Skin epidermis (tissue), 12 donors: Measurements from ENCODE around the gene MRGPRX2.

ENCODE experiments used
- H3K27ac ChIP-seq, 21 experiments: fragments of 200-600 bp; sonication (generic) in 11 of 21; one replicate each; pipeline ENCODE4 v1.5.0; 2020; ENCODE audit warnings: mild to moderate bottlenecking in 3 of 21, inconsistent platforms in 2 of 21, moderate library complexity in 2 of 21
- H3K4me3 ChIP-seq, 7 experiments: fragments of 200-600 bp; sonication (generic) in 2 of 7; one replicate each; pipeline ENCODE4 v1.5.0; 2020; ENCODE audit warnings: inconsistent platforms in 2 of 7, mild to moderate bottlenecking in 2 of 7, moderate library complexity in 1 of 7

The MRGPRX2 gene

GRCh38 chr11:19060629-19061028 lies at the start of gene MRGPRX2:
Gene MRGPRX2, minus strand, starts transcription at chr11:19060717. Its CDS starts 4,315 bp downstream, at chr11:19056402.
- H3K4me3 ChIP-seq, result no peak within 1 kb of the TSS

GRCh38 chr11:19110295-19110694 lies 49.8 kb upstream of the MRGPRX2 start:
- Histone ChIP-seq H3K27ac (no peak overlapping the region), H3K4me3 (no peak overlapping the region)

More at GRCh38 chr11:19060629-19061028, at the start of gene MRGPRX2:
- H3K27ac ChIP-seq, result no peak within 1 kb of the TSS

- H3K27ac ChIP-seq, result no peak overlapping the region
- no peak overlapping the region for H3K4me3 ChIP-seq
Observed at GRCh38 chr11:19107125-19107524, 46.6 kb upstream of the MRGPRX2 start.

- no peak overlapping the region for H3K27ac ChIP-seq
- no peak overlapping the region for H3K4me3 ChIP-seq
Observed at GRCh38 chr11:19105011-19105410, 44.5 kb upstream of the MRGPRX2 start.

- peak overlapping the region in 1 of 21 experiments; percentile 37 for H3K27ac ChIP-seq
Observed at GRCh38 chr11:19102521-19102900, 42.0 kb upstream of the MRGPRX2 start.

GRCh38 chr11:19101796-19102520 lies 41.4 kb upstream of the MRGPRX2 start:
- no peak overlapping the region for H3K27ac ChIP-seq

More at GRCh38 chr11:19102521-19102900, 42.0 kb upstream of the MRGPRX2 start:
- no peak overlapping the region for H3K4me3 ChIP-seq

GRCh38 chr11:19100885-19101284 lies 40.4 kb upstream of the MRGPRX2 start:
- H3K27ac ChIP-seq, result no peak overlapping the region
- no peak overlapping the region for H3K4me3 ChIP-seq

More at GRCh38 chr11:19101796-19102520, 41.4 kb upstream of the MRGPRX2 start:
- no peak overlapping the region for H3K4me3 ChIP-seq

GRCh38 chr11:19099093-19099492 lies 38.6 kb upstream of the MRGPRX2 start:
- no peak overlapping the region for H3K27ac ChIP-seq
- H3K4me3 ChIP-seq, result no peak overlapping the region

GRCh38 chr11:19094859-19095258 lies 34.3 kb upstream of the MRGPRX2 start:
- Histone ChIP-seq H3K4me3 (no peak overlapping the region), H3K27ac (no peak overlapping the region)

GRCh38 chr11:19093976-19094375 lies 33.5 kb upstream of the MRGPRX2 start:
- H3K4me3 ChIP-seq, result no peak overlapping the region
- H3K27ac ChIP-seq, result no peak overlapping the region

- no peak overlapping the region for H3K27ac ChIP-seq
Observed at GRCh38 chr11:19092850-19093249, 32.3 kb upstream of the MRGPRX2 start.

GRCh38 chr11:19092342-19092741 lies 31.8 kb upstream of the MRGPRX2 start:
- no peak overlapping the region for H3K4me3 ChIP-seq

More at GRCh38 chr11:19092850-19093249, 32.3 kb upstream of the MRGPRX2 start:
- no peak overlapping the region for H3K4me3 ChIP-seq

GRCh38 chr11:19091366-19091765 lies 30.8 kb upstream of the MRGPRX2 start:
- Histone ChIP-seq H3K27ac (peak overlapping the region in 1 of 21 experiments; percentile 10), H3K4me3 (no peak overlapping the region)

More at GRCh38 chr11:19092342-19092741, 31.8 kb upstream of the MRGPRX2 start:
- no peak overlapping the region for H3K27ac ChIP-seq

GRCh38 chr11:19089421-19089820 lies 28.9 kb upstream of the MRGPRX2 start:
- Histone ChIP-seq H3K27ac (peak overlapping the region in 1 of 21 experiments; percentile 11), H3K4me3 (no peak overlapping the region)

GRCh38 chr11:19088791-19089190 lies 28.3 kb upstream of the MRGPRX2 start:
- no peak overlapping the region for H3K4me3 ChIP-seq
- peak overlapping the region in 1 of 21 experiments; percentile 11 for H3K27ac ChIP-seq

- no peak overlapping the region for H3K4me3 ChIP-seq
- peak overlapping the region in 1 of 21 experiments; percentile 12 for H3K27ac ChIP-seq
Observed at GRCh38 chr11:19087658-19088057, 27.1 kb upstream of the MRGPRX2 start.

- H3K27ac ChIP-seq, result no peak overlapping the region
Observed at GRCh38 chr11:19084661-19085315, 24.3 kb upstream of the MRGPRX2 start.

GRCh38 chr11:19083166-19083565 lies 22.6 kb upstream of the MRGPRX2 start:
- Histone ChIP-seq H3K4me3 (no peak overlapping the region), H3K27ac (no peak overlapping the region)

More at GRCh38 chr11:19084661-19085315, 24.3 kb upstream of the MRGPRX2 start:
- H3K4me3 ChIP-seq, result no peak overlapping the region

GRCh38 chr11:19080579-19080993 lies 20.1 kb upstream of the MRGPRX2 start:
- no peak overlapping the region for H3K4me3 ChIP-seq
- H3K27ac ChIP-seq, result peak overlapping the region in 11 of 21 experiments; percentile 0 to 74 (median 48)

- Histone ChIP-seq H3K27ac (peak overlapping the region in 17 of 21 experiments; percentile 0 to 74 (median 45)), H3K4me3 (no peak overlapping the region)
Observed at GRCh38 chr11:19079643-19080440, 19.3 kb upstream of the MRGPRX2 start.
